WTC11 (cell line): ENCODE data around the gene WNT3A. TPM values are rescaled to one million over a fixed set of nuclear protein-coding genes. Genes with fewer than 3 reads are reported as not detected.
"Not testable (repeated sequence)": the region's sequence is repeated elsewhere in the genome, so short reads cannot be mapped to it uniquely, and the experiment has no call there.

ENCODE experiments used
- ATAC-seq: fragments of 200-7000 bp; cut with Tn5 transposase; 2 replicates; pipeline ENCODE4 v1.10.0; 2021; ENCODE audit warnings: mild to moderate bottlenecking, moderate library complexity
- CTCF ChIA-PET: fragments of 300-600 bp; sonication (Branson Sonifier 250); formaldehyde crosslinking; loops from one replicate; lab custom pipeline; 2021; ENCODE audit warnings: antibody characterized with exemption; lab: Charles Lee
- POLR2A ChIA-PET: fragments of 350-600 bp; sonication (Branson Sonifier 250); formaldehyde crosslinking; loops from one replicate; lab custom pipeline; 2021; ENCODE audit warnings: antibody characterized with exemption; lab: Charles Lee
- DNase-seq: peaks from one replicate; pipeline ENCODE4 v3.0.0; 2021; ENCODE audit warnings: low spot score
- H3K27ac Mint-ChIP-seq: 2 replicates; pipeline ENCODE4 v1.8.0; 2021; ENCODE audit warnings: mixed read lengths
- H3K27me3 Mint-ChIP-seq: 2 replicates; pipeline ENCODE4 v1.8.0; 2021; ENCODE audit warnings: low read depth, mild to moderate bottlenecking, moderate library complexity, mixed read lengths
- H3K36me3 Mint-ChIP-seq: 2 replicates; pipeline ENCODE4 v1.8.0; 2021; ENCODE audit warnings: mixed read lengths
- H3K4me1 Mint-ChIP-seq: 2 replicates; pipeline ENCODE4 v1.8.0; 2022; ENCODE audit warnings: mixed read lengths
- H3K4me3 Mint-ChIP-seq: 2 replicates; pipeline ENCODE4 v1.8.0; 2021; ENCODE audit warnings: mild to moderate bottlenecking, moderate library complexity, mixed read lengths
- H3K9me3 Mint-ChIP-seq: 2 replicates; pipeline ENCODE4 v1.8.0; 2021; ENCODE audit warnings: mixed read lengths
- CREB1 ChIP-seq: sonication (generic); formaldehyde crosslinking; IDR thresholded peaks from 2 replicates; pipeline ENCODE4 v1.8.0; 2023; ENCODE audit warnings: mild to moderate bottlenecking, missing genetic modification reagents
- EMX1 ChIP-seq: fragments of 250-450 bp; sonication (Bioruptor Pico); IDR thresholded peaks from 2 replicates; pipeline ENCODE4 v1.8.0; 2021; ENCODE audit warnings: mild to moderate bottlenecking
- GTF2I ChIP-seq: fragments of 250-450 bp; sonication (Bioruptor Pico); conservative IDR thresholded peaks from 2 replicates; pipeline ENCODE4 v1.4.0; 2021; ENCODE audit warnings: mild to moderate bottlenecking
- IRF1 ChIP-seq: sonication (generic); formaldehyde crosslinking; IDR thresholded peaks from 2 replicates; pipeline ENCODE4 v1.8.0; 2023; ENCODE audit warnings: missing genetic modification reagents
- MYBL2 ChIP-seq: sonication (generic); formaldehyde crosslinking; IDR thresholded peaks from 2 replicates; pipeline ENCODE4 v1.8.1; 2023; ENCODE audit warnings: mild to moderate bottlenecking, moderate library complexity, missing genetic modification reagents
- NR1H2 ChIP-seq: sonication (generic); formaldehyde crosslinking; IDR thresholded peaks from 2 replicates; pipeline ENCODE4 v1.9.0; 2021; ENCODE audit warnings: mild to moderate bottlenecking, moderate library complexity, missing genetic modification reagents
- NR2C2 ChIP-seq: sonication (generic); formaldehyde crosslinking; IDR thresholded peaks from 2 replicates; pipeline ENCODE4 v1.8.0; 2022; ENCODE audit warnings: mild to moderate bottlenecking, missing genetic modification reagents
- OVOL2 ChIP-seq: fragments of 250-450 bp; sonication (Bioruptor Pico); IDR thresholded peaks from 2 replicates; pipeline ENCODE4 v1.9.0; 2021; ENCODE audit warnings: mild to moderate bottlenecking, borderline replicate concordance
- SMAD4 ChIP-seq: sonication (generic); formaldehyde crosslinking; IDR thresholded peaks from 2 replicates; pipeline ENCODE4 v1.8.0; 2022; ENCODE audit warnings: mild to moderate bottlenecking, missing genetic modification reagents
- STAT6 ChIP-seq: sonication (generic); formaldehyde crosslinking; conservative IDR thresholded peaks from 2 replicates; pipeline ENCODE4 v1.8.1; 2023; ENCODE audit warnings: mild to moderate bottlenecking, low read depth, missing genetic modification reagents, moderate library complexity
- ZBTB21 ChIP-seq: sonication (generic); formaldehyde crosslinking; IDR thresholded peaks from 2 replicates; pipeline ENCODE4 v1.8.1; 2023; ENCODE audit warnings: mild to moderate bottlenecking, missing genetic modification reagents, borderline replicate concordance
- ZNF219 ChIP-seq: sonication (generic); formaldehyde crosslinking; IDR thresholded peaks from 2 replicates; pipeline ENCODE4 v1.8.0; 2023; ENCODE audit warnings: missing genetic modification reagents, mild to moderate bottlenecking, borderline replicate concordance
- ZNF416 ChIP-seq: fragments of 250-450 bp; sonication (Bioruptor Pico); IDR thresholded peaks from 2 replicates; pipeline ENCODE4 v1.9.0; 2021; ENCODE audit warnings: mild to moderate bottlenecking, inconsistent platforms
- ZNF512 ChIP-seq: sonication (generic); formaldehyde crosslinking; IDR thresholded peaks from 2 replicates; pipeline ENCODE4 v1.8.1; 2022; ENCODE audit warnings: missing genetic modification reagents, borderline replicate concordance
- total RNA-seq: library from RNA; stranded (reverse); gene quantifications from 3 replicates; pipeline ENCODE4 v1.2.3, GENCODE V29; 2021
- TF ChIP-seq, protein P1 (sequence below): fragments of 250-450 bp; sonication (Bioruptor Pico); IDR thresholded peaks from 2 replicates; pipeline ENCODE4 v1.9.0; 2021; ENCODE audit warnings: mild to moderate bottlenecking
- TF ChIP-seq, protein P2 (sequence below): sonication (generic); formaldehyde crosslinking; IDR thresholded peaks from 2 replicates; pipeline ENCODE4 v1.8.1; 2022; ENCODE audit warnings: mild to moderate bottlenecking, moderate library complexity, missing genetic modification reagents
- TF ChIP-seq, protein P3 (sequence below): sonication (generic); formaldehyde crosslinking; IDR thresholded peaks from 2 replicates; pipeline ENCODE4 v1.8.0; 2022; ENCODE audit warnings: mild to moderate bottlenecking, missing genetic modification reagents
- TF ChIP-seq, protein P4 (sequence below): sonication (generic); formaldehyde crosslinking; IDR thresholded peaks from 2 replicates; pipeline ENCODE4 v1.8.1; 2023; ENCODE audit warnings: mild to moderate bottlenecking, missing genetic modification reagents
- TF ChIP-seq, protein P5 (sequence below): sonication (generic); formaldehyde crosslinking; IDR thresholded peaks from 2 replicates; pipeline ENCODE4 v1.8.0; 2023; ENCODE audit warnings: missing genetic modification reagents, mild to moderate bottlenecking, borderline replicate concordance

Gene WNT3A
- total RNA-seq, 1 experiment from 2014 or later: 0.17 TPM

DNA sequence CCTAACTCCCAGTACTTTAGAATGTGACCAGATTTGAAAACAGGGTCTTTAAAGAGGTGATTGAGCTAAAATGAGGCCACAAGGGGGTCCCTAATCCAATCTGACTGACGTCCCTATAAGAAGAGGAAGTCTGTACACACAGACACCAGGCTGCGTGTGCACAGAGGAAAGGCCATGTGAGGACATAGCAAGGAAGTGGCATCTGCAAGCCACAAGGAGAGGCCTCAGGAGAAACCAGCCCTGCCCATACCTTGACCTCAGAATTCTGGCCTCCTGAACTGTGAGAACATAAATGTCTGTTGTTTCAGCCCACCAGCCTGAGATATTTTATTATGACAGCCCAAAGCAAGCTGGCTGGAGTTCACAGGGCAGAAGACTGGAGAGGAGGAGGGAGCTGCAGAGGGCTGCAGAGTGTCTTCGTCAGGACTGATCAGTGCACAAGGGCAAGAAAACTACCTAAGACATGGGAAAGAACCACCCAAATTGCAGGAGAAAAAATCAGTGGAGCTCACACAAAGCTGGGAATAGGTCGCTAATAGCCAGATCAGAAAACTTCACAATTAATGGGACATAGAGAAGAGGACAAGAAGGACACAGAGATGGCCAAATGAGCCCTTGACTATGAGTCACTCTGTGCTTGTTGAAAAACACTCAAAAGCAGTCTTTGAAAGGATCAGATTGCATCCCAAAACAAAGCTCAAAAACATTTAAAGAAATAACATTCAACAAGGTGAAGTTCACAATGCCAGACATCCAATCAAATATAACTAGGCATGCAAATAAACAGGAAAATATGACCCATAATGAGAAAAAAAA lies 44.9 kb upstream of the WNT3A start:
- Mint-ChIP-seq H3K27ac (no peak overlapping the region), H3K27me3 (peaks cover 4% of the 10 kb centered on the region; the same call in 1 of the 2 replicates), H3K4me3 (no peak overlapping the region), H3K4me1 (no peaks in the 10 kb centered on the region), H3K36me3 (no peaks in the 10 kb centered on the region), H3K9me3 (no peaks in the 10 kb centered on the region; the same call in 1 of the 2 replicates)
- DNase-seq (no peak), ATAC-seq (no peak)
- no peak for TF ChIP-seq ZNF416 (CRISPR knock-in tag)
- TF ChIP-seq, protein P1, sequence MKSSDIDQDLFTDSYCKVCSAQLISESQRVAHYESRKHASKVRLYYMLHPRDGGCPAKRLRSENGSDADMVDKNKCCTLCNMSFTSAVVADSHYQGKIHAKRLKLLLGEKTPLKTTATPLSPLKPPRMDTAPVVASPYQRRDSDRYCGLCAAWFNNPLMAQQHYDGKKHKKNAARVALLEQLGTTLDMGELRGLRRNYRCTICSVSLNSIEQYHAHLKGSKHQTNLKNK (CRISPR knock-in tag): no peak
- TF ChIP-seq ZNF219: no peak
- TF ChIP-seq, protein P2, sequence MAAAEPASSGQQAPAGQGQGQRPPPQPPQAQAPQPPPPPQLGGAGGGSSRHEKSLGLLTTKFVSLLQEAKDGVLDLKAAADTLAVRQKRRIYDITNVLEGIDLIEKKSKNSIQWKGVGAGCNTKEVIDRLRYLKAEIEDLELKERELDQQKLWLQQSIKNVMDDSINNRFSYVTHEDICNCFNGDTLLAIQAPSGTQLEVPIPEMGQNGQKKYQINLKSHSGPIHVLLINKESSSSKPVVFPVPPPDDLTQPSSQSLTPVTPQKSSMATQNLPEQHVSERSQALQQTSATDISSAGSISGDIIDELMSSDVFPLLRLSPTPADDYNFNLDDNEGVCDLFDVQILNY (CRISPR knock-in tag): no peak
- TF ChIP-seq SMAD4 (CRISPR knock-in tag): no peak
- no peak for TF ChIP-seq CREB1 (CRISPR knock-in tag)
- TF ChIP-seq EMX1: no peak
- no peak for TF ChIP-seq STAT6 (CRISPR knock-in tag)
- no peak for TF ChIP-seq MYBL2 (CRISPR knock-in tag)
- TF ChIP-seq, protein P3, sequence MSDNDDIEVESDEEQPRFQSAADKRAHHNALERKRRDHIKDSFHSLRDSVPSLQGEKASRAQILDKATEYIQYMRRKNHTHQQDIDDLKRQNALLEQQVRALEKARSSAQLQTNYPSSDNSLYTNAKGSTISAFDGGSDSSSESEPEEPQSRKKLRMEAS (CRISPR knock-in tag): no peak
- no peak for TF ChIP-seq OVOL2
- TF ChIP-seq, protein P4, sequence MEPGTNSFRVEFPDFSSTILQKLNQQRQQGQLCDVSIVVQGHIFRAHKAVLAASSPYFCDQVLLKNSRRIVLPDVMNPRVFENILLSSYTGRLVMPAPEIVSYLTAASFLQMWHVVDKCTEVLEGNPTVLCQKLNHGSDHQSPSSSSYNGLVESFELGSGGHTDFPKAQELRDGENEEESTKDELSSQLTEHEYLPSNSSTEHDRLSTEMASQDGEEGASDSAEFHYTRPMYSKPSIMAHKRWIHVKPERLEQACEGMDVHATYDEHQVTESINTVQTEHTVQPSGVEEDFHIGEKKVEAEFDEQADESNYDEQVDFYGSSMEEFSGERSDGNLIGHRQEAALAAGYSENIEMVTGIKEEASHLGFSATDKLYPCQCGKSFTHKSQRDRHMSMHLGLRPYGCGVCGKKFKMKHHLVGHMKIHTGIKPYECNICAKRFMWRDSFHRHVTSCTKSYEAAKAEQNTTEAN (CRISPR knock-in tag): no peak
- no peak for TF ChIP-seq ZBTB21 (CRISPR knock-in tag)
- no peak for TF ChIP-seq NR2C2
- TF ChIP-seq IRF1 (CRISPR knock-in tag): no peak
- no peak for TF ChIP-seq ZNF512 (CRISPR knock-in tag)
- no peak for TF ChIP-seq GTF2I (CRISPR knock-in tag)
- no peak for TF ChIP-seq NR1H2 (CRISPR knock-in tag)
- TF ChIP-seq, protein P5, sequence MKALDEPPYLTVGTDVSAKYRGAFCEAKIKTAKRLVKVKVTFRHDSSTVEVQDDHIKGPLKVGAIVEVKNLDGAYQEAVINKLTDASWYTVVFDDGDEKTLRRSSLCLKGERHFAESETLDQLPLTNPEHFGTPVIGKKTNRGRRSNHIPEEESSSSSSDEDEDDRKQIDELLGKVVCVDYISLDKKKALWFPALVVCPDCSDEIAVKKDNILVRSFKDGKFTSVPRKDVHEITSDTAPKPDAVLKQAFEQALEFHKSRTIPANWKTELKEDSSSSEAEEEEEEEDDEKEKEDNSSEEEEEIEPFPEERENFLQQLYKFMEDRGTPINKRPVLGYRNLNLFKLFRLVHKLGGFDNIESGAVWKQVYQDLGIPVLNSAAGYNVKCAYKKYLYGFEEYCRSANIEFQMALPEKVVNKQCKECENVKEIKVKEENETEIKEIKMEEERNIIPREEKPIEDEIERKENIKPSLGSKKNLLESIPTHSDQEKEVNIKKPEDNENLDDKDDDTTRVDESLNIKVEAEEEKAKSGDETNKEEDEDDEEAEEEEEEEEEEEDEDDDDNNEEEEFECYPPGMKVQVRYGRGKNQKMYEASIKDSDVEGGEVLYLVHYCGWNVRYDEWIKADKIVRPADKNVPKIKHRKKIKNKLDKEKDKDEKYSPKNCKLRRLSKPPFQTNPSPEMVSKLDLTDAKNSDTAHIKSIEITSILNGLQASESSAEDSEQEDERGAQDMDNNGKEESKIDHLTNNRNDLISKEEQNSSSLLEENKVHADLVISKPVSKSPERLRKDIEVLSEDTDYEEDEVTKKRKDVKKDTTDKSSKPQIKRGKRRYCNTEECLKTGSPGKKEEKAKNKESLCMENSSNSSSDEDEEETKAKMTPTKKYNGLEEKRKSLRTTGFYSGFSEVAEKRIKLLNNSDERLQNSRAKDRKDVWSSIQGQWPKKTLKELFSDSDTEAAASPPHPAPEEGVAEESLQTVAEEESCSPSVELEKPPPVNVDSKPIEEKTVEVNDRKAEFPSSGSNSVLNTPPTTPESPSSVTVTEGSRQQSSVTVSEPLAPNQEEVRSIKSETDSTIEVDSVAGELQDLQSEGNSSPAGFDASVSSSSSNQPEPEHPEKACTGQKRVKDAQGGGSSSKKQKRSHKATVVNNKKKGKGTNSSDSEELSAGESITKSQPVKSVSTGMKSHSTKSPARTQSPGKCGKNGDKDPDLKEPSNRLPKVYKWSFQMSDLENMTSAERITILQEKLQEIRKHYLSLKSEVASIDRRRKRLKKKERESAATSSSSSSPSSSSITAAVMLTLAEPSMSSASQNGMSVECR (CRISPR knock-in tag): no peak
- ChIA-PET POLR2A (no interaction called here), CTCF (interaction anchor here (0.6 to 1.8 kb wide), 3 partner anchors 8 to 308 kb away, joined by 5 to 7 read pairs (median 6); no protein-coding TSS in a partner anchor)

DNA sequence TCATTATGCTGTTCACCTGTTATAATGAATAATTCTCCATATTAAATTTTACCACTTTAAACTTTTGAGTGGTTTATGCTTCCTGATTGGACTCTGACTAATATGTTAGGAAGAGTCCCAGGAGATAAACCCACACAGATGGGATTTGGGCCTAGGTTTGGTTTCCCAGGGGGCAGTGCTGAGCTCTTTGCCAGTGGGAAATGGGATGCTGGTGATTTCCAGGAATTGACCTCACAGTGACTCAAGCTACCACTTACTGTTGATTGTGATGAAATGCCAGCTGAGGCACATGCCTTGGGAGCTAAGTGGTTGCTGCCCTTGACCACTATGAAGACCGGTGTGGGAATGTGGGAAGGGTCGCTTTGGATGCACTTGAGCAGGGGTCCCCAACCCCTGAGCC lies 40.1 kb upstream of the WNT3A start:
- DNase-seq, H3K27me3 Mint-ChIP-seq, H3K27ac Mint-ChIP-seq, H3K4me1 Mint-ChIP-seq, H3K4me3 Mint-ChIP-seq, ATAC-seq, H3K36me3 Mint-ChIP-seq, H3K9me3 Mint-ChIP-seq: not testable (repeated sequence)
- POLR2A ChIA-PET: interaction anchor here (0.6 kb wide), 1 partner anchor 13 kb away, joined by 3 read pairs; no protein-coding TSS in a partner anchor
- CTCF ChIA-PET: interaction anchor here (1.6 to 2.6 kb wide), 2 partner anchors 13 to 38 kb away, joined by 7 to 24 read pairs; no protein-coding TSS in a partner anchor

DNA sequence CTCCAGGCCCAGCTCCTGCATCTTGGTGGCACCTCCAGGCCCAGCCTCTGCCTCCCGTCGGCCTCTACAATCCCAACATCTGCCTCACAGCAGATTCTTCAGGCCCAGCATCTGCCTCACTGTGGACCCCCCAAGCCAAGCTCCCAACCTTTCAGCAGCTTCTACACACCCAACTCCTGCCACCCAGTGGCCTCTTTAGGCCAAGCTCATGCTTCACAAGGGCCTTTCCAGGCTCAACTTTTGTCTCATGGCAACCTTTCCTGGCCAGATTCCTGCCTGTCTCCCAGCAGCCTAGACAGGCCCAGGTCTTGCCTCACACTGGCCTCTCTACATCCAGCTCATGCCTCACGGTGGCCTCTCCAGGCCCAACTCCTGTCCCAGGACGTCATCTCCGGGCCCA lies 39.0 kb upstream of the WNT3A start:
- H3K27ac Mint-ChIP-seq, DNase-seq, H3K4me1 Mint-ChIP-seq, H3K4me3 Mint-ChIP-seq, H3K27me3 Mint-ChIP-seq, ATAC-seq, H3K9me3 Mint-ChIP-seq, H3K36me3 Mint-ChIP-seq, POLR2A ChIA-PET: not testable (repeated sequence)
- CTCF ChIA-PET: interaction anchor here (0.9 to 2.6 kb wide), 3 partner anchors 14 to 237 kb away, joined by 3 to 24 read pairs (median 7); no protein-coding TSS in a partner anchor
